GM12878 (cell line): ENCODE results near the gene SRRM3. TPM values are rescaled to one million over a fixed set of nuclear protein-coding genes. Genes with fewer than 3 reads are reported as not detected.

Experiments used
- ATAC-seq: fragments of 200-7000 bp; cut with Tn5 transposase; 3 replicates; pipeline ENCODE4 v1.9.1; 2020; ENCODE audit warnings: mild to moderate bottlenecking, moderate library complexity
- BruUV-seq: library from RNA; stranded (reverse); fragments of 400-500 nt; replicated peaks from 2 replicates; lab custom pipeline; 2021; lab: Mats Ljungman, UMichigan
- CTCF ChIA-PET: fragments of 300-600 bp; sonication (Branson Sonifier 250); formaldehyde crosslinking; extraction: SDS; loops from one replicate; lab custom pipeline; 2021; ENCODE audit warnings: inconsistent platforms; lab: Yijun Ruan, JAX
- POLR2A ChIA-PET: fragments of 350-600 bp; formaldehyde crosslinking; extraction: SDS; loops from one replicate; lab custom pipeline; 2021; ENCODE audit warnings: inconsistent platforms; lab: Charles Lee
- RAD21 ChIA-PET: fragments of 300-600 bp; sonication (Branson Sonifier 250); formaldehyde crosslinking; loops from one replicate; lab custom pipeline; 2023; ENCODE audit warnings: antibody characterized with exemption; ENCODE audit not compliant: unreplicated experiment; lab: Charles Lee
- SMC1A ChIA-PET: fragments of 300-600 bp; sonication (Branson Sonifier 250); formaldehyde crosslinking; loops from one replicate; lab custom pipeline; 2023; ENCODE audit not compliant: unreplicated experiment, uncharacterized antibody; lab: Charles Lee
- DNase-seq: peaks from one replicate; pipeline ENCODE4 v3.0.0-alpha.2; 2011; ENCODE audit warnings: low read depth, low spot score
- FAIRE-seq: peaks from 3 replicates; lab custom pipeline; 2011; peaks lifted over from hg19 to GRCh38; lab: Jason Lieb, UNC
- H2AFZ ChIP-seq: 2 replicates; pipeline ENCODE4 v1.6.0; 2011; ENCODE audit warnings: low read depth, low read length, control low read depth; ENCODE audit not compliant: control insufficient read depth
- H3K27ac ChIP-seq: 2 replicates; pipeline ENCODE4 v1.5.1; 2011; ENCODE audit warnings: control low read depth; ENCODE audit not compliant: control insufficient read depth, insufficient read depth
- H3K27me3 ChIP-seq, 2 experiments: replicated peaks in 1 of 2; 2 replicates each; pipeline versions ENCODE4 v1.6.0 to v1.6.1; 2011; ENCODE audit warnings: low read length in 1 of 2; ENCODE audit not compliant: control insufficient read depth in 2 of 2, insufficient read depth in 2 of 2
- H3K36me3 ChIP-seq, 2 experiments: 2 replicates each; pipeline ENCODE4 v1.5.1; 2011; ENCODE audit warnings: low read length in 1 of 2; ENCODE audit not compliant: control insufficient read depth in 2 of 2, insufficient read depth in 2 of 2
- H3K4me1 ChIP-seq: 2 replicates; pipeline ENCODE4 v1.6.1; 2011; ENCODE audit warnings: mild to moderate bottlenecking, low read length, moderate library complexity, mixed read lengths; ENCODE audit not compliant: control insufficient read depth, insufficient read depth
- H3K4me2 ChIP-seq: 2 replicates; pipeline ENCODE4 v1.6.0; 2011; ENCODE audit warnings: control low read depth; ENCODE audit not compliant: control insufficient read depth, insufficient read depth
- H3K4me3 ChIP-seq: fragments of 200-600 bp; sonication (generic); 2 replicates; pipeline ENCODE4 v1.5.1; 2016
- H3K79me2 ChIP-seq: 2 replicates; pipeline ENCODE4 v1.6.0; 2011; ENCODE audit warnings: low read length; ENCODE audit not compliant: control insufficient read depth, insufficient read depth
- H3K9ac ChIP-seq: 2 replicates; pipeline ENCODE4 v1.8.0; 2011; ENCODE audit warnings: low read length, control low read depth, mixed read lengths; ENCODE audit not compliant: control insufficient read depth, insufficient read depth
- H3K9me3 ChIP-seq: replicated peaks from 3 replicates; pipeline ENCODE4 v1.5.1; 2011; ENCODE audit warnings: mild to moderate bottlenecking, low read length; ENCODE audit not compliant: control insufficient read depth, insufficient read depth
- H4K20me1 ChIP-seq: 2 replicates; pipeline ENCODE4 v1.6.0; 2011; ENCODE audit not compliant: control insufficient read depth, insufficient read depth
- BRCA1 ChIP-seq: IDR thresholded peaks from 2 replicates; pipeline ENCODE4 v1.6.1; 2011; ENCODE audit warnings: low read depth, low read length, improper control_type of control experiment
- IKZF1 ChIP-seq: fragments of 450-650 bp; conservative IDR thresholded peaks from 2 replicates; pipeline ENCODE4 v1.6.1; 2017; ENCODE audit warnings: antibody characterized with exemption, mild to moderate bottlenecking
- LARP7 ChIP-seq: fragments of 450-650 bp; IDR thresholded peaks from 2 replicates; pipeline ENCODE4 v1.6.1; 2017; ENCODE audit warnings: mild to moderate bottlenecking
- MXI1 ChIP-seq: fragments of 150-350 bp; IDR thresholded peaks from 2 replicates; pipeline ENCODE4 v1.6.1; 2011; ENCODE audit warnings: low read depth, mild to moderate bottlenecking, inconsistent platforms, low read length, improper control_type of control experiment
- NFYA ChIP-seq: IDR thresholded peaks from 2 replicates; pipeline ENCODE4 v1.6.1; 2011; ENCODE audit warnings: low read depth, mild to moderate bottlenecking, low read length, improper control_type of control experiment, borderline replicate concordance
- ZNF274 ChIP-seq: IDR thresholded peaks from one replicate; pipeline ENCODE4 v1.8.0; 2011; ENCODE audit not compliant: insufficient read length, insufficient read depth
- WGBS: methylation state at CpG from one replicate; pipeline ENCODE4 v1.1.6; 2016; ENCODE audit warnings: low lambda C conversion rate; ENCODE audit not compliant: insufficient replicate concordance, insufficient coverage; ENCODE audit errors: missing lambda C conversion rate; 5-methylcytosine and 5-hydroxymethylcytosine counted together
- in situ Hi-C: fragments of 300-500 bp; cut with MboI; formaldehyde crosslinking; loops from 9 replicates; pipeline ENCODE4 v1.14.3; 2018; ENCODE audit warnings: mixed read lengths
- intact Hi-C: fragments of 100-400 bp; cut with micrococcal nuclease; formaldehyde crosslinking; loops from one replicate; pipeline ENCODE4 v1.14.2; 2022; ENCODE audit not compliant: unreplicated experiment
- polyA plus RNA-seq, 11 experiments: library from polyadenylated mRNA; depleted of rRNA in 4 of 11; unstranded in 6 of 11; stranded (reverse) in 5 of 11; fragments of >200 nt; fragmentation: Nextera tagmentation in 4 of 11; fragmentation: Illumina TruSeq in 1 of 11; extraction: Ambion mirVana in 4 of 11; extraction: Trizol in 1 of 11; gene quantifications; 1 replicate in 1 of 11; 2 replicates in 10 of 11; pipeline versions ENCODE4 v1.2.1 to v1.2.3, GENCODE V29; 2011 to 2016; ENCODE audit warnings: inconsistent platforms in 2 of 11, missing spikeins in 2 of 11, low read depth in 1 of 11
- total RNA-seq, 4 experiments: library from RNA; depleted of rRNA in 3 of 4; stranded (reverse); fragments of >200 nt in 3 of 4; fragmentation: Illumina TruSeq in 1 of 4; extraction: Trizol in 1 of 4; gene quantifications; 2 replicates each; pipeline versions ENCODE4 v1.2.1 to v1.2.3, GENCODE V29; 2013 to 2021
- TF ChIP-seq, protein P1 (sequence below): IDR thresholded peaks from 2 replicates; pipeline ENCODE4 v1.6.1; 2012; ENCODE audit warnings: low read length, inconsistent platforms
- TF ChIP-seq, protein P2 (sequence below): fragments of 450-650 bp; IDR thresholded peaks from 2 replicates; pipeline ENCODE4 v1.6.1; 2017; ENCODE audit warnings: mild to moderate bottlenecking, moderate library complexity

The SRRM3 gene
- total and polyA plus RNA-seq, 10 of the 15 experiments (the other 5 are each of a cell fraction or from before 2014, with no cell fraction given) = 0.03 to 0.15 (median 0.05) TPM; not detected in 6

DNA sequence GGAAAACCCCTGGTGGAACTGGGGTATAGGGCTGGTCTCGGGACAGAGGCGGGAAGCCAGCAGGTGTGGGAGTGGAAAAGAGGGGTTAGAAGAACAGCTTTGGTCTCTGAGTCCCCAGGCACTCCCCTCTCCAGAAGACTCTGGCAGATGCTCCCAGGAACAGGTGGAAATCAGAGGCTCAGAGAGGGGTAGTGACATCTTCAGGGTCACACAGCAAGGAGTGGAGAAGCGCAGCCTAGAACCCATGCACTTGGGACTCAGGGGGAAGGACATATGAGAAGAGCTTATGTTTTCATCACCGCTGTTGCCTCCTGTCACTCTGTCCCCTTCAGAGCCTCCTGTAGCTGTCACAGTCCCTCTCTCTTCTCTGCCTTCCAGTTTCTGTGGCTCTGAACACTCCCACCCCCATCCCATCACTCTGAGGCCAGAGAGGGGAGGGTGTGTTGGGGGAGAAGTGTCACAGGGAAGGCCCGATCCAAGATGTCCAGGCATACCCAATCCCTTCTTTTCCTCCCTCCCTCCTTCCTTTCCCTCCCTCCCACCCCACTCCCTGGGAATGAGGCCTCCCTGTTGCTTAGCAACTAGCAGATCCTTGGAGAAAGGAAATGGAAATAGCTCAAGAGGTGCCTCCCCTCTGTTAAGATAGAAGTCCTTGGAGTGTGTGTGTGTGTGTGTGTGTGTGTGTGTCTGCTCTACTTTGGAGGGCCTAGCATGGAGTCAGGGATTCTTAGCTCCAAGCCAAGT lies 32.0 kb downstream of the SRRM3 start (continued):
- TF ChIP-seq IKZF1 (no peak), BRCA1 (no peak), LARP7 (no peak)

DNA sequence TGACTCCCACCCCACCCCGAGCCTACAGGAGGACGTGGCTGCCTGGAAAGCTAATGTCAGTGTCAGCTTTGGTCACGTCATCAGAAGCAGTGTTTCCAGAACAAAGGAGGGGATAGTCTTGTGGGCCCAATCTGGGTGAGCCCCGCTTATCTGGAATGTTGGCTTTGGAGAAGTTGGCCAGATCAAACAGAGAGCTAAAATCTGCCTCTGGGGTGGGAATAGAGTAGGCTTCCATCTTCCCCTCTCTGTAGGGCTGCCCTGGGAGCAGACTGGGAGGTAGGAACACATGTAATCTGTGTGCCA lies 32.5 kb downstream of the SRRM3 start:
- RAD21 ChIA-PET = no interaction called here
- in situ Hi-C loops = no loop called here

More for the DNA sequence above, 32.5 kb downstream of the SRRM3 start:
- Histone ChIP-seq H3K4me3 (no peak overlapping the region), H2AFZ (no peak overlapping the region)
- CTCF ChIA-PET = interaction anchor here (1.3 kb wide), 1 partner anchor 28 kb away, joined by 4 read pairs; no protein-coding TSS in a partner anchor
- no peak for TF ChIP-seq NFYA
- TF ChIP-seq, protein P1, sequence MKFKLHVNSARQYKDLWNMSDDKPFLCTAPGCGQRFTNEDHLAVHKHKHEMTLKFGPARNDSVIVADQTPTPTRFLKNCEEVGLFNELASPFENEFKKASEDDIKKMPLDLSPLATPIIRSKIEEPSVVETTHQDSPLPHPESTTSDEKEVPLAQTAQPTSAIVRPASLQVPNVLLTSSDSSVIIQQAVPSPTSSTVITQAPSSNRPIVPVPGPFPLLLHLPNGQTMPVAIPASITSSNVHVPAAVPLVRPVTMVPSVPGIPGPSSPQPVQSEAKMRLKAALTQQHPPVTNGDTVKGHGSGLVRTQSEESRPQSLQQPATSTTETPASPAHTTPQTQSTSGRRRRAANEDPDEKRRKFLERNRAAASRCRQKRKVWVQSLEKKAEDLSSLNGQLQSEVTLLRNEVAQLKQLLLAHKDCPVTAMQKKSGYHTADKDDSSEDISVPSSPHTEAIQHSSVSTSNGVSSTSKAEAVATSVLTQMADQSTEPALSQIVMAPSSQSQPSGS = no peak
- TF ChIP-seq ZNF274 = no peak
- TF ChIP-seq, protein P2, sequence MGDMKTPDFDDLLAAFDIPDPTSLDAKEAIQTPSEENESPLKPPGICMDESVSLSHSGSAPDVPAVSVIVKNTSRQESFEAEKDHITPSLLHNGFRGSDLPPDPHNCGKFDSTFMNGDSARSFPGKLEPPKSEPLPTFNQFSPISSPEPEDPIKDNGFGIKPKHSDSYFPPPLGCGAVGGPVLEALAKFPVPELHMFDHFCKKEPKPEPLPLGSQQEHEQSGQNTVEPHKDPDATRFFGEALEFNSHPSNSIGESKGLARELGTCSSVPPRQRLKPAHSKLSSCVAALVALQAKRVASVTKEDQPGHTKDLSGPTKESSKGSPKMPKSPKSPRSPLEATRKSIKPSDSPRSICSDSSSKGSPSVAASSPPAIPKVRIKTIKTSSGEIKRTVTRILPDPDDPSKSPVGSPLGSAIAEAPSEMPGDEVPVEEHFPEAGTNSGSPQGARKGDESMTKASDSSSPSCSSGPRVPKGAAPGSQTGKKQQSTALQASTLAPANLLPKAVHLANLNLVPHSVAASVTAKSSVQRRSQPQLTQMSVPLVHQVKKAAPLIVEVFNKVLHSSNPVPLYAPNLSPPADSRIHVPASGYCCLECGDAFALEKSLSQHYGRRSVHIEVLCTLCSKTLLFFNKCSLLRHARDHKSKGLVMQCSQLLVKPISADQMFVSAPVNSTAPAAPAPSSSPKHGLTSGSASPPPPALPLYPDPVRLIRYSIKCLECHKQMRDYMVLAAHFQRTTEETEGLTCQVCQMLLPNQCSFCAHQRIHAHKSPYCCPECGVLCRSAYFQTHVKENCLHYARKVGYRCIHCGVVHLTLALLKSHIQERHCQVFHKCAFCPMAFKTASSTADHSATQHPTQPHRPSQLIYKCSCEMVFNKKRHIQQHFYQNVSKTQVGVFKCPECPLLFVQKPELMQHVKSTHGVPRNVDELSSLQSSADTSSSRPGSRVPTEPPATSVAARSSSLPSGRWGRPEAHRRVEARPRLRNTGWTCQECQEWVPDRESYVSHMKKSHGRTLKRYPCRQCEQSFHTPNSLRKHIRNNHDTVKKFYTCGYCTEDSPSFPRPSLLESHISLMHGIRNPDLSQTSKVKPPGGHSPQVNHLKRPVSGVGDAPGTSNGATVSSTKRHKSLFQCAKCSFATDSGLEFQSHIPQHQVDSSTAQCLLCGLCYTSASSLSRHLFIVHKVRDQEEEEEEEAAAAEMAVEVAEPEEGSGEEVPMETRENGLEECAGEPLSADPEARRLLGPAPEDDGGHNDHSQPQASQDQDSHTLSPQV = no peak
- no peak for TF ChIP-seq MXI1
- TF ChIP-seq, all 136 proteins: peak for 0
- intact Hi-C loops = no loop called here
- 31% methylated on average over 4 of the region's 4 CpGs for WGBS
- no TSS peak for BruUV-seq
- SMC1A ChIA-PET = no interaction called here
- no peaks in the 10 kb centered on the region for H4K20me1 ChIP-seq
- H3K27ac ChIP-seq = no peak overlapping the region
- DNase-seq (no peak), FAIRE-seq (no peak), ATAC-seq (no peak)
- no peaks in the 10 kb centered on the region for H3K4me1 ChIP-seq
- H3K9me3 ChIP-seq = no peaks in the 10 kb centered on the region
- no peaks in the 10 kb centered on the region for H3K79me2 ChIP-seq
- H3K9ac ChIP-seq = no peak overlapping the region
- H3K36me3 ChIP-seq = no peaks in the 10 kb centered on the region
- POLR2A ChIA-PET = no interaction called here
- no peak overlapping the region for H3K4me2 ChIP-seq
- H3K27me3 ChIP-seq = no peaks in the 10 kb centered on the region; a peak in 2 of 4 replicates
